Measurements from ENCODE around the gene PPP1R36. TPM values are rescaled to one million over a fixed set of nuclear protein-coding genes. Genes with fewer than 3 reads are reported as not detected.

The PPP1R36 gene
- total RNA-seq, 2 donors from 2014 or later, result 4.4 to 5.6 TPM

GRCh38 chr14:64573109-64573508, 23.3 kb downstream of the PPP1R36 start:
- no peak overlapping the region for H3K27ac ChIP-seq
- no peaks in the 10 kb centered on the region for H3K9me3 ChIP-seq
- no peak for ATAC-seq
- no peaks in the 10 kb centered on the region for H3K36me3 ChIP-seq (replicated peaks in 1 of 2; ENCODE audit: insufficient read depth in 1 of 2, low read depth in 2 of 2)
- H3K27me3 ChIP-seq, result no peaks in the 10 kb centered on the region
- H3K4me3 ChIP-seq, result no peak overlapping the region
- no peaks in the 10 kb centered on the region for H3K4me1 ChIP-seq
- DNase-seq, result no peak
- intact Hi-C loops (cut with DNase I), result no loop called here
- 84 to 91% methylated on average over 3 of the region's 3 CpGs for WGBS, 2 donors
- TF ChIP-seq, protein P1, sequence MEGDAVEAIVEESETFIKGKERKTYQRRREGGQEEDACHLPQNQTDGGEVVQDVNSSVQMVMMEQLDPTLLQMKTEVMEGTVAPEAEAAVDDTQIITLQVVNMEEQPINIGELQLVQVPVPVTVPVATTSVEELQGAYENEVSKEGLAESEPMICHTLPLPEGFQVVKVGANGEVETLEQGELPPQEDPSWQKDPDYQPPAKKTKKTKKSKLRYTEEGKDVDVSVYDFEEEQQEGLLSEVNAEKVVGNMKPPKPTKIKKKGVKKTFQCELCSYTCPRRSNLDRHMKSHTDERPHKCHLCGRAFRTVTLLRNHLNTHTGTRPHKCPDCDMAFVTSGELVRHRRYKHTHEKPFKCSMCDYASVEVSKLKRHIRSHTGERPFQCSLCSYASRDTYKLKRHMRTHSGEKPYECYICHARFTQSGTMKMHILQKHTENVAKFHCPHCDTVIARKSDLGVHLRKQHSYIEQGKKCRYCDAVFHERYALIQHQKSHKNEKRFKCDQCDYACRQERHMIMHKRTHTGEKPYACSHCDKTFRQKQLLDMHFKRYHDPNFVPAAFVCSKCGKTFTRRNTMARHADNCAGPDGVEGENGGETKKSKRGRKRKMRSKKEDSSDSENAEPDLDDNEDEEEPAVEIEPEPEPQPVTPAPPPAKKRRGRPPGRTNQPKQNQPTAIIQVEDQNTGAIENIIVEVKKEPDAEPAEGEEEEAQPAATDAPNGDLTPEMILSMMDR (IDR thresholded peaks at IDR 0.05), result no peak
- no peak for TF ChIP-seq POLR2A (IDR thresholded peaks at IDR 0.05)

- no peak for ATAC-seq
- WGBS, 2 donors, result 95 to 97% methylated on average over 6 of the region's 6 CpGs
- intact Hi-C loops (cut with DNase I), result no loop called here
- Histone ChIP-seq H3K27ac (no peak overlapping the region), H3K36me3 (replicated peaks in 1 of 2; ENCODE audit: insufficient read depth in 1 of 2, low read depth in 2 of 2) (no peaks in the 10 kb centered on the region), H3K9me3 (no peaks in the 10 kb centered on the region), H3K4me3 (no peak overlapping the region), H3K27me3 (no peaks in the 10 kb centered on the region), H3K4me1 (no peaks in the 10 kb centered on the region)
- TF ChIP-seq, protein P1 (IDR thresholded peaks at IDR 0.05), result no peak
- TF ChIP-seq POLR2A (IDR thresholded peaks at IDR 0.05), result no peak
- no peak for DNase-seq
Measured at GRCh38 chr14:64574371-64575107, 24.8 kb downstream of the PPP1R36 start.

GRCh38 chr14:64577211-64577610, 27.4 kb downstream of the PPP1R36 start:
- Histone ChIP-seq H3K4me1 (peaks cover 8% of the 10 kb centered on the region), H3K4me3 (no peak overlapping the region), H3K27ac (no peak overlapping the region), H3K9me3 (no peaks in the 10 kb centered on the region), H3K27me3 (no peaks in the 10 kb centered on the region), H3K36me3 (replicated peaks in 1 of 2; ENCODE audit: insufficient read depth in 1 of 2, low read depth in 2 of 2) (no peaks in the 10 kb centered on the region)
- intact Hi-C loops (cut with DNase I), result no loop called here
- 74 to 98% methylated on average over 5 of the region's 5 CpGs for WGBS, 2 donors
- no peak for ATAC-seq
- TF ChIP-seq, protein P1 (IDR thresholded peaks at IDR 0.05), result no peak
- TF ChIP-seq POLR2A (IDR thresholded peaks at IDR 0.05), result no peak
- DNase-seq, result no peak

DNA sequence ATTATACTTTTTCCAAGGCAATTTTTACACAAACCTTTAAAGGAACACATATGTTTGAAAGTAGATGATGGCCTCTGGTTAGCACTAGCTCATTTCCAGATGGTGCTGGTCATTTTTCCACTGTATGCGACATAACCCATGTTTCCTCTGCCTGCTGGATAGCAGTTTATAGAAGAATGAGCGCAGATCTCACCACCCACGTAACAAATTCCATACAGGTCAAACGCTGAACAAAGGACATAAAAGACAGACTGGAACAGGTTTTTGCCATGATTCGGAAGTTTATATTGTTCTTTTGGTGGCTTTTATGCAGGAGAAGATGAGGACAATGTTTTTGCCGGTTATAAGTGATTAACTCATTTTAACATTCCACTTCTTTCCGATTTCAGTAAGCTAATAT, 30.7 kb downstream of the PPP1R36 start:
- DNase-seq, result no peak
- WGBS, 2 donors, result 79 to 83% methylated on average over 7 of the region's 7 CpGs
- Histone ChIP-seq H3K36me3 (replicated peaks in 1 of 2; ENCODE audit: insufficient read depth in 1 of 2, low read depth in 2 of 2) (no peaks in the 10 kb centered on the region), H3K27me3 (no peaks in the 10 kb centered on the region), H3K4me1 (peaks cover 8% of the 10 kb centered on the region), H3K9me3 (no peaks in the 10 kb centered on the region), H3K27ac (no peak overlapping the region), H3K4me3 (no peak overlapping the region)
- TF ChIP-seq, protein P1 (IDR thresholded peaks at IDR 0.05), result no peak
- TF ChIP-seq POLR2A (IDR thresholded peaks at IDR 0.05), result no peak
- intact Hi-C loops (cut with DNase I), result no loop called here
- ATAC-seq, result no peak

DNA sequence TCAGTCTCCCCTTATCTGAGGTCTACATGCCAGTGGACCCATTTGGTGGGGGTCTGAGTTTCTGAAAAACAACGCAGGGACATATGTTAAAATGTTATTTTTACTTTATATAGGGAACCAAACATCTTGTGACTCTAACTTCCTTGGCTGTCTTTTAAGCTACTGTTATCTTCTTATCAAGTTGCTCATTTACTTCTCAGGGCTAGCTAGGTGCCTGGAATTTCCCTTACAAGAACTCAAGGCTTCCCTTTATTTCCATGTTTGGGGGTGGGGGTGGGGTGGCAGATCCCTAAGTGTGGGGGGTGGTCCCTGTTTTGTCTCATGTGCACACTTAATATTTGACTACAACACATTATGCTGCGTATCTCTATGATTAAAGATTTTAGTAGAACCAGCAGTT, 31.6 kb downstream of the PPP1R36 start:
- no peaks in the 10 kb centered on the region for H3K9me3 ChIP-seq
- no peak for DNase-seq
- H3K4me1 ChIP-seq, result peaks cover 8% of the 10 kb centered on the region
- WGBS, 2 donors, result 53 to 65% methylated on average over 2 of the region's 2 CpGs
- no peak for ATAC-seq
- TF ChIP-seq, protein P1 (IDR thresholded peaks at IDR 0.05), result no peak
- no peak for TF ChIP-seq POLR2A (IDR thresholded peaks at IDR 0.05)
- no peaks in the 10 kb centered on the region for H3K36me3 ChIP-seq (replicated peaks in 1 of 2; ENCODE audit: insufficient read depth in 1 of 2, low read depth in 2 of 2)
- intact Hi-C loops (cut with DNase I), result no loop called here
- H3K27ac ChIP-seq, result no peak overlapping the region
- no peak overlapping the region for H3K4me3 ChIP-seq
- H3K27me3 ChIP-seq, result no peaks in the 10 kb centered on the region

Measured in body of pancreas (tissue), 4 donors.